IMR-90 (cell line): Measurements from ENCODE around the gene ADCK1. TPM values are rescaled to one million over a fixed set of nuclear protein-coding genes. Genes with fewer than 3 reads are reported as not detected.

Experiments
- ATAC-seq: fragments of 200-7000 bp; cut with Tn5 transposase; 2 replicates; pipeline ENCODE4 v1.9.1; 2020; ENCODE audit warnings: low read depth, mild to moderate bottlenecking, moderate library complexity
- BruUV-seq: library from RNA; stranded (reverse); fragments of 400-500 nt; replicated peaks from 2 replicates; lab custom pipeline; 2021; lab: Mats Ljungman, UMichigan
- CTCF ChIA-PET: fragments of 300-600 bp; formaldehyde crosslinking; extraction: SDS; loops from one replicate; lab custom pipeline; 2021; ENCODE audit warnings: antibody characterized with exemption; lab: Yijun Ruan, JAX
- POLR2A ChIA-PET: fragments of 300-600 bp; sonication (Branson Sonifier 250); formaldehyde crosslinking; loops from one replicate; lab custom pipeline; 2022; ENCODE audit warnings: antibody characterized with exemption; ENCODE audit not compliant: unreplicated experiment; lab: Charles Lee
- DNase-seq: peaks from one replicate; pipeline ENCODE4 v3.0.0; 2013
- H2AFZ ChIP-seq: replicated peaks from 2 replicates; pipeline ENCODE3; 2013; ENCODE audit warnings: low read length, mild to moderate bottlenecking; ENCODE audit not compliant: poor library complexity
- H2AK5ac ChIP-seq: 2 replicates; pipeline ENCODE4 v1.6.1; 2013; ENCODE audit warnings: low read depth, low read length, inconsistent platforms
- H2AK9ac ChIP-seq: replicated peaks from 2 replicates; pipeline ENCODE3; 2013; ENCODE audit warnings: mild to moderate bottlenecking, low read depth, low read length, moderate library complexity; ENCODE audit not compliant: poor library complexity
- H2BK120ac ChIP-seq: 2 replicates; pipeline ENCODE4 v1.6.1; 2013; ENCODE audit warnings: low read depth, low read length, inconsistent platforms
- H2BK15ac ChIP-seq: 3 replicates; pipeline ENCODE4 v1.6.1; 2013; ENCODE audit warnings: low read depth, low read length, inconsistent platforms
- H2BK20ac ChIP-seq: 2 replicates; pipeline ENCODE4 v1.6.1; 2013; ENCODE audit warnings: low read depth, mild to moderate bottlenecking, inconsistent platforms, low read length, moderate library complexity
- H2BK5ac ChIP-seq: 2 replicates; pipeline ENCODE4 v1.6.1; 2013; ENCODE audit warnings: mild to moderate bottlenecking, low read depth, low read length, inconsistent platforms; ENCODE audit not compliant: poor library complexity, severe bottlenecking
- H3K14ac ChIP-seq: replicated peaks from 2 replicates; pipeline ENCODE4 v1.6.1; 2013; ENCODE audit warnings: low read depth, low read length, inconsistent platforms
- H3K18ac ChIP-seq: 2 replicates; pipeline ENCODE4 v1.6.1; 2013; ENCODE audit warnings: low read depth, low read length, control low read depth
- H3K23ac ChIP-seq: 2 replicates; pipeline ENCODE4 v1.6.1; 2013; ENCODE audit warnings: low read depth, low read length, inconsistent platforms
- H3K27ac ChIP-seq: 2 replicates; pipeline ENCODE4 v1.5.1; 2013; ENCODE audit warnings: mild to moderate bottlenecking, control low read depth, low read length; ENCODE audit not compliant: insufficient read depth
- H3K27me3 ChIP-seq: 2 replicates; pipeline ENCODE4 v1.6.1; 2013; ENCODE audit warnings: low read length; ENCODE audit not compliant: control insufficient read depth, insufficient read depth
- H3K36me3 ChIP-seq: 2 replicates; pipeline ENCODE4 v1.6.1; 2013; ENCODE audit warnings: low read length, mixed read lengths; ENCODE audit not compliant: control insufficient read depth, insufficient read depth
- H3K4ac ChIP-seq: 2 replicates; pipeline ENCODE4 v1.6.1; 2013; ENCODE audit warnings: low read depth, low read length, inconsistent platforms
- H3K4me1 ChIP-seq: 2 replicates; pipeline ENCODE4 v1.6.1; 2013; ENCODE audit warnings: low read length, mixed read lengths; ENCODE audit not compliant: control insufficient read depth, insufficient read depth
- H3K4me2 ChIP-seq: 2 replicates; pipeline ENCODE4 v1.6.1; 2013; ENCODE audit warnings: low read depth, mild to moderate bottlenecking, control low read depth, low read length, moderate library complexity
- H3K4me3 ChIP-seq: 2 replicates; pipeline ENCODE4 v1.5.1; 2013; ENCODE audit warnings: low read depth, mild to moderate bottlenecking, control low read depth, low read length, moderate library complexity; ENCODE audit not compliant: insufficient read depth
- H3K56ac ChIP-seq: 2 replicates; pipeline ENCODE4 v1.6.1; 2013; ENCODE audit warnings: low read length, inconsistent platforms; ENCODE audit not compliant: insufficient read depth; ENCODE audit errors: extremely low read depth
- H3K79me1 ChIP-seq, 2 experiments: 2 replicates each; pipeline ENCODE4 v1.6.1; 2013; ENCODE audit warnings: low read length in 2 of 2, inconsistent platforms in 1 of 2, low read depth in 1 of 2
- H3K9ac ChIP-seq: 2 replicates; pipeline ENCODE4 v1.6.1; 2013; ENCODE audit warnings: low read depth, low read length, control low read depth
- H3K9me1 ChIP-seq: 2 replicates; pipeline ENCODE4 v1.6.1; 2013; ENCODE audit warnings: low read length, inconsistent platforms; ENCODE audit not compliant: insufficient read depth
- H3K9me3 ChIP-seq: 2 replicates; pipeline ENCODE4 v1.6.1; 2013; ENCODE audit warnings: low read length; ENCODE audit not compliant: control insufficient read depth, insufficient read depth
- H4K20me1 ChIP-seq: 2 replicates; pipeline ENCODE4 v1.6.1; 2013; ENCODE audit warnings: low read length, inconsistent platforms; ENCODE audit not compliant: insufficient read depth
- H4K5ac ChIP-seq: 2 replicates; pipeline ENCODE4 v1.6.1; 2013; ENCODE audit warnings: mild to moderate bottlenecking, low read depth, low read length, control low read depth
- H4K8ac ChIP-seq, 2 experiments: 2 replicates each; pipeline ENCODE4 v1.6.1; 2013; ENCODE audit warnings: low read depth in 2 of 2, low read length in 2 of 2, control low read depth in 1 of 2, inconsistent platforms in 1 of 2
- H4K91ac ChIP-seq: 2 replicates; pipeline ENCODE4 v1.6.1; 2013; ENCODE audit warnings: low read depth, low read length, inconsistent platforms; ENCODE audit not compliant: insufficient read depth
- BHLHE40 ChIP-seq: fragments of 150-350 bp; IDR thresholded peaks from 2 replicates; pipeline ENCODE4 v1.6.1; 2016; ENCODE audit warnings: mild to moderate bottlenecking, low read depth, low read length
- CEBPB ChIP-seq: IDR thresholded peaks from 2 replicates; pipeline ENCODE4 v1.6.1; 2012; ENCODE audit warnings: low read depth, low read length, improper control_type of control experiment
- CHD1 ChIP-seq: IDR thresholded peaks from 2 replicates; pipeline ENCODE4 v1.6.1; 2012; ENCODE audit warnings: low read depth, low read length, improper control_type of control experiment
- CTCF ChIP-seq: conservative IDR thresholded peaks from 2 replicates; pipeline ENCODE4 v1.5.1; 2012; ENCODE audit warnings: mild to moderate bottlenecking, low read depth, low read length, improper control_type of control experiment
- ELK1 ChIP-seq: fragments of 150-350 bp; IDR thresholded peaks from 2 replicates; pipeline ENCODE4 v1.6.1; 2016; ENCODE audit warnings: low read depth, mild to moderate bottlenecking, low read length, moderate library complexity, borderline replicate concordance
- FOS ChIP-seq: fragments of 150-350 bp; IDR thresholded peaks from 2 replicates; pipeline ENCODE4 v1.6.1; 2016; ENCODE audit warnings: low read depth, low read length
- MAFK ChIP-seq: IDR thresholded peaks from 2 replicates; pipeline ENCODE4 v1.6.1; 2012; ENCODE audit warnings: low read depth, low read length, improper control_type of control experiment
- NFE2L2 ChIP-seq: fragments of 150-350 bp; IDR thresholded peaks from 2 replicates; pipeline ENCODE4 v1.6.1; 2016; ENCODE audit warnings: low read depth, mild to moderate bottlenecking, low read length
- RAD21 ChIP-seq: IDR thresholded peaks from 2 replicates; pipeline ENCODE4 v1.6.1; 2012; ENCODE audit warnings: low read length, improper control_type of control experiment
- RCOR1 ChIP-seq: IDR thresholded peaks from 2 replicates; pipeline ENCODE4 v1.6.1; 2012; ENCODE audit warnings: mild to moderate bottlenecking, low read length, improper control_type of control experiment; ENCODE audit not compliant: insufficient replicate concordance
- RFX5 ChIP-seq: IDR thresholded peaks from 2 replicates; pipeline ENCODE4 v1.8.0; 2012; ENCODE audit warnings: low read depth, mild to moderate bottlenecking, low read length, moderate library complexity
- SMC3 ChIP-seq: fragments of 150-350 bp; IDR thresholded peaks from 2 replicates; pipeline ENCODE4 v1.6.1; 2016; ENCODE audit warnings: low read depth, mild to moderate bottlenecking, antibody characterized with exemption, low read length, moderate library complexity
- USF2 ChIP-seq: fragments of 150-350 bp; IDR thresholded peaks from 2 replicates; pipeline ENCODE4 v1.6.1; 2017; ENCODE audit warnings: mild to moderate bottlenecking, antibody characterized with exemption, low read length, low read depth
- whole genome bisulfite sequencing, 2 experiments: methylation state at CpG; one replicate each; pipeline versions ENCODE4 v1.1.5 to v1.1.7; 2013; ENCODE audit warnings: missing lambda C conversion rate in 2 of 2; ENCODE audit not compliant: insufficient read length in 1 of 2; ENCODE audit errors: extremely low coverage in 2 of 2; 5-methylcytosine and 5-hydroxymethylcytosine counted together
- dilution Hi-C: fragments of 300-500 bp; cut with HindIII; formaldehyde crosslinking; loops from one replicate; pipeline ENCODE4 v1.14.3; 2018; ENCODE audit warnings: low sequenced_read_pairs; ENCODE audit not compliant: unreplicated experiment
- in situ Hi-C: fragments of 300-500 bp; cut with MboI; formaldehyde crosslinking; loops from 3 replicates; pipeline ENCODE4 v1.14.3; 2019; ENCODE audit warnings: low sequenced_read_pairs, inconsistent platforms, mixed read lengths
- intact Hi-C: fragments of 100-400 bp; cut with micrococcal nuclease; formaldehyde crosslinking; loops from 2 replicates; pipeline ENCODE4 v1.10.0; 2022
- polyA plus RNA-seq, 3 experiments: library from polyadenylated mRNA; depleted of rRNA; stranded (reverse); fragments of >200 nt; gene quantifications; 2 replicates each; pipeline ENCODE4 v1.2.3, GENCODE V29; 2012; ENCODE audit warnings: low replicate concordance in 1 of 3
- total RNA-seq: library from RNA; depleted of rRNA; stranded (reverse); fragments of >200 nt; gene quantifications from 2 replicates; pipeline ENCODE4 v1.2.3, GENCODE V29; 2012

ADCK1 gene
- total and polyA plus RNA-seq, 2 of the 4 experiments (the other 2 are of a cell fraction): 1.6 to 4.6 TPM

GRCh38 chr14:77822741-77823140, 22.8 kb downstream of the ADCK1 start:
- no peak for ATAC-seq

More at GRCh38 chr14:77822741-77823140, 22.8 kb downstream of the ADCK1 start:
- H3K14ac ChIP-seq: no peak overlapping the region
- H2BK120ac ChIP-seq: no peak overlapping the region
- no peak for TF ChIP-seq ELK1
- no peak for TF ChIP-seq FOS
- no peak for TF ChIP-seq MAFK
- TF ChIP-seq RCOR1: no peak
- no peak for TF ChIP-seq CHD1
- TF ChIP-seq SMC3: no peak
- no peak for TF ChIP-seq RFX5
- no peak for TF ChIP-seq USF2
- TF ChIP-seq CEBPB: no peak
- no peak for TF ChIP-seq CTCF
- no peak for TF ChIP-seq BHLHE40
- TF ChIP-seq NFE2L2: no peak
- no peak for TF ChIP-seq RAD21
- no peak overlapping the region for H3K56ac ChIP-seq
- ChIA-PET POLR2A (no interaction called here), CTCF (no interaction called here)
- DNase-seq: no peak
- no peak overlapping the region for H2BK20ac ChIP-seq
- no peaks in the 10 kb centered on the region for H3K9me1 ChIP-seq
- no peak overlapping the region for H2BK5ac ChIP-seq
- H3K9me3 ChIP-seq: no peaks in the 10 kb centered on the region
- no peak overlapping the region for H3K23ac ChIP-seq
- dilution Hi-C loops: no loop called here
- no peaks in the 10 kb centered on the region for H3K79me1 ChIP-seq
- no CpG with 5 or more reads among the region's 3 CpGs for WGBS, 2 experiments
- no peak overlapping the region for H2BK15ac ChIP-seq
- H4K8ac ChIP-seq: no peak overlapping the region
- H3K9ac ChIP-seq: no peak overlapping the region
- H3K4ac ChIP-seq: no peak overlapping the region
- no TSS peak for BruUV-seq
- intact Hi-C loops: no loop called here
- in situ Hi-C loops: no loop called here
- H3K4me1 ChIP-seq: no peaks in the 10 kb centered on the region
- H3K18ac ChIP-seq: no peak overlapping the region
- H3K27me3 ChIP-seq: no peaks in the 10 kb centered on the region
- H3K4me2 ChIP-seq: no peak overlapping the region
- no peak overlapping the region for H3K4me3 ChIP-seq
- H3K27ac ChIP-seq: no peak overlapping the region
- H4K91ac ChIP-seq: no peak overlapping the region
- no peak overlapping the region for H4K5ac ChIP-seq
- no peaks in the 10 kb centered on the region for H4K20me1 ChIP-seq
- H2AFZ ChIP-seq: no peak overlapping the region
- H3K36me3 ChIP-seq: no peaks in the 10 kb centered on the region; the same call in 1 of the 2 replicates
- H2AK9ac ChIP-seq: no peak overlapping the region
- no peak overlapping the region for H2AK5ac ChIP-seq
